Lower leg skin (tissue), 3 donors: ENCODE results near the gene SCNN1B.

ENCODE experiments used
- POLR2A ChIP-seq, 2 donors: fragments of 450-650 bp; IDR thresholded peaks; one replicate each; pipeline ENCODE4 v1.6.1; 2016 to 2017; ENCODE audit warnings: antibody characterized with exemption in 2 of 2, mild to moderate bottlenecking in 1 of 2, moderate library complexity in 1 of 2
- TF ChIP-seq, protein P1 (sequence below), 3 donors: fragments of 450-650 bp; IDR thresholded peaks; one replicate each; pipeline ENCODE4 v1.5.1; 2016; ENCODE audit warnings: antibody characterized with exemption in 3 of 3, mild to moderate bottlenecking in 3 of 3, moderate library complexity in 2 of 3

DNA sequence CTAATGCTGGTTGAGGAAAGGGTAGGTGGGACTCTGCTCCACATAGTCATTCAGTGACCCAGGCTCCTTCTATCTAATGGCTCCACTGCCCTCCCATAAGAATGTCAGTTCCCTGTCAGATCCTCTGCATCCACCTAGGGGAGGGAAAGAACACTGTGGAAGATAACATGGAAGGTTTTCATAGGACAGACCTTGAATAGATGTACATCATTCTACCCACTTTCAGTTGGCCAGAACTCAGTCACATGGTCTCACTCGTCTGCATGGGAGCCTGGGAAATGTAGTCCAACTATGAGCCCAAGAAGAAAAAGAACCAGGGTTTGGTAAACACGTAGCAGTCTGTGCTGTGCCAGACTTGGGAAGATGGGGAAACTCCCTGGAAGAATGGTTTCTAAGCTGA is 27.1 kb upstream of the SCNN1B start:
- TF ChIP-seq, protein P1, sequence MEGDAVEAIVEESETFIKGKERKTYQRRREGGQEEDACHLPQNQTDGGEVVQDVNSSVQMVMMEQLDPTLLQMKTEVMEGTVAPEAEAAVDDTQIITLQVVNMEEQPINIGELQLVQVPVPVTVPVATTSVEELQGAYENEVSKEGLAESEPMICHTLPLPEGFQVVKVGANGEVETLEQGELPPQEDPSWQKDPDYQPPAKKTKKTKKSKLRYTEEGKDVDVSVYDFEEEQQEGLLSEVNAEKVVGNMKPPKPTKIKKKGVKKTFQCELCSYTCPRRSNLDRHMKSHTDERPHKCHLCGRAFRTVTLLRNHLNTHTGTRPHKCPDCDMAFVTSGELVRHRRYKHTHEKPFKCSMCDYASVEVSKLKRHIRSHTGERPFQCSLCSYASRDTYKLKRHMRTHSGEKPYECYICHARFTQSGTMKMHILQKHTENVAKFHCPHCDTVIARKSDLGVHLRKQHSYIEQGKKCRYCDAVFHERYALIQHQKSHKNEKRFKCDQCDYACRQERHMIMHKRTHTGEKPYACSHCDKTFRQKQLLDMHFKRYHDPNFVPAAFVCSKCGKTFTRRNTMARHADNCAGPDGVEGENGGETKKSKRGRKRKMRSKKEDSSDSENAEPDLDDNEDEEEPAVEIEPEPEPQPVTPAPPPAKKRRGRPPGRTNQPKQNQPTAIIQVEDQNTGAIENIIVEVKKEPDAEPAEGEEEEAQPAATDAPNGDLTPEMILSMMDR (IDR thresholded peaks at IDR 0.05): no peak
- TF ChIP-seq POLR2A (IDR thresholded peaks at IDR 0.05): no peak
